ENCODE results near the gene IL18. TPM values are rescaled to one million over a fixed set of nuclear protein-coding genes. Genes with fewer than 3 reads are reported as not detected.

The IL18 gene
- polyA plus RNA-seq: not detected in 2 replicates

DNA sequence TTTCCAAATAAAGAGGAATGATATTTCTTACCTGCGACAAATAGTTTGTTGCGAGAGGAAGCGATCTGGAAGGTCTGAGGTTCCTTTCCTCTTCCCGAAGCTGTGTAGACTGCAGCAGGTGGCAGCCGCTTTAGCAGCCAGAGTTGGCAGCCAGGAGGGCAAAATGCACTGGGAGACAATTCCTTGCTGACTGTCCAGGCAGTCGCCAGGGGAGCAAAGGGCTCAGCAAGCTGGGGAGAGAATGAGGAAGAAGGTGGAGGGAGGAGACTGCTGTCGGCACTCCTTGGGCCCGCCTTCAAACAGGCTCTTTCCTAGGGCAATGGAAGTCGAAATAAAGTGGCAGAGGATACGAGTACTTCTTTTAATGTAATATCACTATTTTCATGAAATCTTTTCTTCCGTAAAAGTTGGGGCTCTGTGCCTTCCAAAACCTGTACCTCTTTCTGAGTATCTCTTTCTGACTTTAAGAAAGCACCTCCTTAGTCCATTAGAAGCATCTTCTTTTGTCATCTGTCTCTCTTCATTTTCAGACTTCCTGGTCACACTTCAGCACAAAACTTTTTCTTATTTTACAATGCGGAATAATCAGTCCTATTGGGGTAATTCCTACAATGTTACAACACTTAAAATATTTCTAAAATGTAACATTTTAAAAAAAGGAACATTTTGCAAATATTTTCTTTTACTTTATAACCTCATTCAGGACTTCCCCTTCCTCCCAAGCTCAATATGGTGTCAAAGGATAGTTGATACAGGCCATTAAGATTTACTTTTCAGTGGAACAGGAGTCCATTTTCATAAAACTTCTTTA lies at the start of gene IL18:
TSS of gene IL18 (minus strand) at position 220 of the 811 bp plus-strand sequence. CDS start 9,041 bp downstream, outside the sequence.

GRCh38 chr11:112174789-112175598 lies 11.1 kb upstream of the IL18 start, which contains the start of gene BCO2:
Gene BCO2, plus strand, starts transcription at chr11:112175512. Its CDS starts 90 bp downstream, at chr11:112175602.

DNA sequence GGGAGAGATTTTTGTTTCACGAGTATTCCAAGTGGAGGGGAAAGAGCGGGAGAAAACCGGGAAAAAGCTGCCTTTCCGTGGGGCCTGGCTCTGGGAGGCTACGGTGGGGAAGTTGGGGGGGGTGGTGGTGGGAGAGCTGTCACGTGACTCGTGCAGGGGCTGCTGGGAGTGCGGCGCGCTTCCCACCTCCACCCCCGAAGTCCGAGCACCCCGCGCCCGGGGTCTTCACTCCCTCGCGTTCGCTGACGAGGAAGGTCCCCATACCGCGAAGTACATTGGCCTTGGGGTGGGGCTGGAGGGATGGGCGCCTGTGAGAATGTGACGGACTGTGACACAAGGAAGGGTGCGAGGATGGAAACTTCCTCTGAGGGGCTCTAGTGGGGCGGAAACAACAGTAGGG lies 3.3 kb upstream of the IL18 start, which contains the start of gene TEX12:
TSS of gene TEX12 (plus strand) at position 228 of the 400 bp plus-strand sequence. CDS start 1,897 bp downstream, outside the sequence.

Other genes with a start within 250 kb of the IL18 start
- gene C11orf52, start 245.2 kb downstream of the IL18 start, polyA plus RNA-seq: 1.7 TPM in 1 of 2 replicates, not detected in the other
- 9.7 and 15.5 TPM in 2 replicates for gene DIXDC1, start 226.8 kb downstream of the IL18 start, polyA plus RNA-seq
- gene DLAT, start 138.7 kb downstream of the IL18 start, polyA plus RNA-seq: 42.0 and 43.3 TPM in 2 replicates
- 7.2 and 8.9 TPM in 2 replicates for gene PIH1D2, start 90.1 kb downstream of the IL18 start, polyA plus RNA-seq
- 25.6 and 41.2 TPM in 2 replicates for gene NKAPD1, start 89.8 kb downstream of the IL18 start, polyA plus RNA-seq
- 348 and 471 TPM in 2 replicates for gene TIMM8B, start 77.3 kb downstream of the IL18 start, polyA plus RNA-seq
- 344 and 445 TPM in 2 replicates for gene SDHD, start 77.2 kb downstream of the IL18 start, polyA plus RNA-seq
- gene TEX12, start 3.3 kb upstream of the IL18 start, polyA plus RNA-seq: 0.77 and 2.5 TPM in 2 replicates
- 10.4 and 18.7 TPM in 2 replicates for gene BCO2, start 11.4 kb upstream of the IL18 start, polyA plus RNA-seq
- 330 and 347 TPM in 2 replicates for gene PTS, start 62.3 kb upstream of the IL18 start, polyA plus RNA-seq
- not detected in 2 replicates for gene PLET1, start 96.8 kb upstream of the IL18 start, polyA plus RNA-seq